Mucosa of gallbladder (tissue), 1 donor: Measurements from ENCODE around the gene PIGO. TPM values are rescaled to one million over a fixed set of nuclear protein-coding genes. Genes with fewer than 3 reads are reported as not detected.

ENCODE experiments used
- total RNA-seq: library from RNA; stranded (reverse); gene quantifications from one replicate; pipeline ENCODE4 v1.2.1, GENCODE V29; 2021
- donor health status: DM: no; HTN: no; CAD: no.

PIGO gene
- total RNA-seq, 1 donor from 2014 or later, result 35.9 TPM

Other genes with a start within 250 kb of the PIGO start
- gene PHF24, start 138.3 kb downstream of the PIGO start, total RNA-seq, result 0.29 TPM
- gene DNAJB5, start 106.8 kb downstream of the PIGO start, total RNA-seq, result 19.7 TPM
- 243 TPM for gene VCP, start 24.0 kb downstream of the PIGO start, total RNA-seq
- 17.4 TPM for gene FANCG, start 16.6 kb downstream of the PIGO start, total RNA-seq
- gene STOML2, start 6.5 kb upstream of the PIGO start, total RNA-seq, result 94.9 TPM
- 18.3 TPM for gene ATOSB, start 19.3 kb upstream of the PIGO start, total RNA-seq
- gene UNC13B, start 65.4 kb upstream of the PIGO start, total RNA-seq, result 59.1 TPM